Gastroesophageal sphincter (tissue), 4 donors: ENCODE data around the gene PLEKHG4B. TPM values are rescaled to one million over a fixed set of nuclear protein-coding genes. Genes with fewer than 3 reads are reported as not detected.
A peak's percentile ranks its signal among the peaks of the same experiment; 100 is the strongest.

Experiments
- ATAC-seq: fragments of 150-250 bp; one replicate; pipeline ENCODE4 v1.9.1; 2016; ENCODE audit warnings: mild to moderate bottlenecking, moderate library complexity
- H3K27ac ChIP-seq, 4 donors: fragments of 200-600 bp; sonication (generic) in 3 of 4; 1 replicate in 3 of 4; 2 replicates in 1 of 4; pipeline ENCODE4 v1.5.1; 2016 to 2019
- H3K27me3 ChIP-seq: fragments of 200-600 bp; sonication (generic); one replicate; pipeline ENCODE4 v1.5.1; 2019
- H3K36me3 ChIP-seq, 2 donors: fragments of 200-600 bp; sonication (generic); one replicate each; pipeline ENCODE4 v1.5.1; 2019; ENCODE audit warnings: control low read depth in 1 of 2
- H3K4me1 ChIP-seq, 3 donors: fragments of 200-600 bp; sonication (generic); 1 replicate in 2 of 3; 2 replicates in 1 of 3; pipeline ENCODE4 v1.5.1; 2016 to 2019; ENCODE audit warnings: control low read depth in 2 of 3
- H3K4me3 ChIP-seq, 2 donors: fragments of 200-600 bp; sonication (generic); one replicate each; pipeline ENCODE4 v1.5.1; 2019; ENCODE audit warnings: mild to moderate bottlenecking in 1 of 2, moderate library complexity in 1 of 2
- H3K9me3 ChIP-seq, 3 donors: fragments of 200-600 bp; sonication (generic); one replicate each; pipeline ENCODE4 v1.5.1; 2017 to 2019; ENCODE audit warnings: control low read depth in 2 of 3
- EP300 ChIP-seq: sonication (generic); formaldehyde crosslinking; IDR thresholded peaks from one replicate; pipeline ENCODE4 v1.6.1; 2017; ENCODE audit warnings: antibody characterized with exemption, mild to moderate bottlenecking
- POLR2A ChIP-seq, 2 donors: fragments of 450-650 bp; IDR thresholded peaks; one replicate each; pipeline ENCODE4 v1.6.1; 2017; ENCODE audit warnings: antibody characterized with exemption in 2 of 2, mild to moderate bottlenecking in 2 of 2, moderate library complexity in 1 of 2
- POLR2AphosphoS5 ChIP-seq: sonication (generic); formaldehyde crosslinking; IDR thresholded peaks from one replicate; pipeline ENCODE4 v1.6.1; 2017; ENCODE audit warnings: antibody characterized with exemption
- WGBS, 2 donors: methylation state at CpG; one replicate each; pipeline ENCODE4 v1.1.5; 2018; ENCODE audit warnings: low coverage in 1 of 2; 5-methylcytosine and 5-hydroxymethylcytosine counted together
- total RNA-seq, 4 donors: library from RNA; depleted of rRNA; stranded (reverse); fragments of >200 nt; gene quantifications; one replicate each; pipeline ENCODE4 v1.1.0, GENCODE V29; 2016
- TF ChIP-seq, protein P1 (sequence below), 4 experiments: fragments of 200-600 bp in 2 of 4; fragments of 450-650 bp in 2 of 4; sonication (generic) in 1 of 4; IDR thresholded peaks; one replicate each; pipeline ENCODE4 v1.5.1; 2017 to 2019; ENCODE audit warnings: antibody characterized with exemption in 4 of 4, mild to moderate bottlenecking in 2 of 4, moderate library complexity in 2 of 4

PLEKHG4B gene
- total RNA-seq, 4 donors from 2014 or later, result under 0.01 to 0.66 (median 0.15) TPM; not detected in 1

DNA sequence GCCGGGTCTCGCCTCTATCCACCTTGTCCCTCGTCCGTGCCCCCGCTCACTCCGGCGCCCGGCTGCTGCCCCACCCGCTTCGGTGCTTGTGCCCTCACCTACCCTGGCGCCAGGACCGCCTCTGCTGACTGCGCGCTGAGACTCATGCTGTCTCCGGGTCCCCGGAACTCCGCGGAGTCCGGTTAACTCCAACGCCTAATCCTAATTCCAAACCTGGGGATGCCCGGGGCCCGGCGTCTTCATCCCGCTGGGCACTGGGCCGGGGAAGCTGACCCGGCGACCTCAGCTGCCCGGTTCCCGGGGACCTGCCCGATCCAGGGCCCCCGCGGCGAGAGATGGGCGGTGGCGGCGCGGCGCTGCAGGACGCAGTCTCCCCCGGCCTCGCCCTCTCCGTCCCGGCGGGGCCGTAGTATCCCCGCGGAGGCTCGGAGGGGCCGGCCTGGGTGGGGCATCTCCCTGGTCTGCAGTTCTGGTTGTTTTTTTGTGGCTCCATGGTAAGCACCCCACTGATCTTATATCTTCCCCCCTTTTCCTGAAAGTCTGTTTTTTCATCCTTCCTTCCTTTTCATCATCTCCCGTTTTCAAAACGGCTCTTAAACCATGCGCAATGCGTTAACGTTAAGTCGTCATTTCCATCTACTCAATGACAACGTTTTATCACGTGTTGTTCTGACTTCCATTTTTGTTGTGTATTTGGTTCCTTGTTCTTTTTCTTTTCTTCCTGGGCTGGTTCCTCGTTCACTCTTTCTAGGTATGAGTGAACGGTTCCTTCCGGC lies 41.1 kb upstream of the PLEKHG4B start:
- H3K27ac ChIP-seq, result no peak overlapping the region
- ATAC-seq, result no peak
- no peak overlapping the region for H3K4me3 ChIP-seq
- no peaks in the 10 kb centered on the region for H3K36me3 ChIP-seq
- peaks cover 64% of the 10 kb centered on the region for H3K27me3 ChIP-seq
- H3K4me1 ChIP-seq, result peaks cover 0 to 19% (median 12%) of the 10 kb centered on the region in 3 donors
- H3K9me3 ChIP-seq, result no peaks in the 10 kb centered on the region
- TF ChIP-seq POLR2A (IDR thresholded peaks at IDR 0.05), result no peak
- WGBS, 2 donors, result 69 to 70% methylated on average over 21 to 24 of the region's 60 CpGs

DNA sequence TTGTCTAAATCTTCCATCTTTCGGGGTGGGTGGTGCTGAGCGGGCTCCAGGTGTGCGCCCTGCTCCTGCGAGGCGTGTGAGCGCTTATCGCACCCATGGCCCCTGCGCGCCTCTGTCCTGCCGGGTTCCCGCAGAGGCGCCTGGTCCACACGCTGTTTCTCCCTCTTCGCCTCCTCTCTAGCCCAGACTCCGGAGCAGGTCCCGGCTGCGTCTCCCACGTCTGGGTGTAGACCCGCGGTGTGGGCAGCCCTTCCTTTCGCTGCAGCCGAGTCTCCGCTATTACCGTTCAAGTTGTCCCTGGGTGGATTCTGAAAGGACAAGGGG lies 40.5 kb upstream of the PLEKHG4B start:
- TF ChIP-seq EP300 (no peak), POLR2A (IDR thresholded peaks at IDR 0.05) (no peak)
- peaks cover 0 to 19% (median 12%) of the 10 kb centered on the region in 3 donors for H3K4me1 ChIP-seq
- peaks cover 68% of the 10 kb centered on the region for H3K27me3 ChIP-seq
- no peaks in the 10 kb centered on the region for H3K9me3 ChIP-seq
- ATAC-seq, result no peak
- WGBS, 2 donors, result 67% methylated on average over 16 of the region's 24 CpGs; no CpG with 5 or more reads in 1 of the 2 donors
- H3K27ac ChIP-seq, result no peak overlapping the region
- H3K4me3 ChIP-seq, result no peak overlapping the region
- H3K36me3 ChIP-seq, result no peaks in the 10 kb centered on the region

DNA sequence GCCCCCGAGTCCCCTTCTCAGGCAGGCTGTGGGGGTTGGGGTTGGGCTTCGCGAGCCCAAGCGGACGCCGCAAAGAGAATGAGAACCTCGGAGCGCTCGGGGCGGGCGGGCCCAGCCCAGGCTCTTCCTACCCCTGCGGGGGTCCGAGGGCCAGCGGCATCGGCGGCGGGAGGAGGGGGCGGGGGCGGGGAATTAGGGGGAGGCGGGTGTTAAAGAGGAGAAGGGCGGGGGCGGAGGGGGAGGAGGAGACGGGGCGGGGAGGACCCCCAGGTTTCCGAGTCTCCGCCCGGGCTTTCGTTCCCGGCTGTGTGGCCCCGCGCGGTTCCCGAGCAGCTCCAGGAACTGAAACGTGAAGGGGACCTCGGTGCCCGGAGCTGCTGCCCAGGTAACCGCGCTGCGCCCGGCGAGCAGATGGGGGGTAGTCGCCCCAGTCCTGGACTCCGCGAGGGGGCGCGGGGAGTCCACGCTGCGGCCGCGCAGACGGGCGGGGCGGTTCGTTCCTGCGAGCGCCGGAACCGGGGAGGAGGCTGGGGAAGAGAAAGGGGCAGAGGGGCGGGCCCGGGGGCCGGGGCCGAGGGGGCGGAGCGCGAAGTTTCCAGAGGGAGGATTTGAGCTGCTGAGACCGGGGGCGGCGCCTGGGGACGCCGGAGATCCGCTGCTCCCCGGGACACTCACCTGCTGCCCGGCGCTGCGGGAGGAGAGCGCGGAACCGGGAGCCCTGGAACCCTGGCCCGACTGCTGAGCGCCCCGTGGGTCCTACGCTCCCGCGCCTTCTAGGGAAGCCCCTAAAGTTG lies 38.4 kb upstream of the PLEKHG4B start:
- ATAC-seq, result peak; percentile 64
- H3K36me3 ChIP-seq, result no peaks in the 10 kb centered on the region
- H3K27me3 ChIP-seq, result peaks cover 68% of the 10 kb centered on the region
- no peak for TF ChIP-seq POLR2A (IDR thresholded peaks at IDR 0.05)
- TF ChIP-seq, protein P1, sequence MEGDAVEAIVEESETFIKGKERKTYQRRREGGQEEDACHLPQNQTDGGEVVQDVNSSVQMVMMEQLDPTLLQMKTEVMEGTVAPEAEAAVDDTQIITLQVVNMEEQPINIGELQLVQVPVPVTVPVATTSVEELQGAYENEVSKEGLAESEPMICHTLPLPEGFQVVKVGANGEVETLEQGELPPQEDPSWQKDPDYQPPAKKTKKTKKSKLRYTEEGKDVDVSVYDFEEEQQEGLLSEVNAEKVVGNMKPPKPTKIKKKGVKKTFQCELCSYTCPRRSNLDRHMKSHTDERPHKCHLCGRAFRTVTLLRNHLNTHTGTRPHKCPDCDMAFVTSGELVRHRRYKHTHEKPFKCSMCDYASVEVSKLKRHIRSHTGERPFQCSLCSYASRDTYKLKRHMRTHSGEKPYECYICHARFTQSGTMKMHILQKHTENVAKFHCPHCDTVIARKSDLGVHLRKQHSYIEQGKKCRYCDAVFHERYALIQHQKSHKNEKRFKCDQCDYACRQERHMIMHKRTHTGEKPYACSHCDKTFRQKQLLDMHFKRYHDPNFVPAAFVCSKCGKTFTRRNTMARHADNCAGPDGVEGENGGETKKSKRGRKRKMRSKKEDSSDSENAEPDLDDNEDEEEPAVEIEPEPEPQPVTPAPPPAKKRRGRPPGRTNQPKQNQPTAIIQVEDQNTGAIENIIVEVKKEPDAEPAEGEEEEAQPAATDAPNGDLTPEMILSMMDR (IDR thresholded peaks at IDR 0.05), result peak in 1 of 4 experiments; percentile 51
- TF ChIP-seq POLR2AphosphoS5, result no peak
- TF ChIP-seq EP300, result no peak
- H3K9me3 ChIP-seq, result no peaks in the 10 kb centered on the region
- H3K4me1 ChIP-seq, result peaks cover 0 to 19% (median 12%) of the 10 kb centered on the region in 3 donors
- WGBS, 2 donors, result no CpG with 5 or more reads among the region's 84 CpGs
- H3K4me3 ChIP-seq, result peak overlapping the region; percentile 43 to 59
- H3K27ac ChIP-seq, result peak overlapping the region in 1 of 4 donors; percentile 69

DNA sequence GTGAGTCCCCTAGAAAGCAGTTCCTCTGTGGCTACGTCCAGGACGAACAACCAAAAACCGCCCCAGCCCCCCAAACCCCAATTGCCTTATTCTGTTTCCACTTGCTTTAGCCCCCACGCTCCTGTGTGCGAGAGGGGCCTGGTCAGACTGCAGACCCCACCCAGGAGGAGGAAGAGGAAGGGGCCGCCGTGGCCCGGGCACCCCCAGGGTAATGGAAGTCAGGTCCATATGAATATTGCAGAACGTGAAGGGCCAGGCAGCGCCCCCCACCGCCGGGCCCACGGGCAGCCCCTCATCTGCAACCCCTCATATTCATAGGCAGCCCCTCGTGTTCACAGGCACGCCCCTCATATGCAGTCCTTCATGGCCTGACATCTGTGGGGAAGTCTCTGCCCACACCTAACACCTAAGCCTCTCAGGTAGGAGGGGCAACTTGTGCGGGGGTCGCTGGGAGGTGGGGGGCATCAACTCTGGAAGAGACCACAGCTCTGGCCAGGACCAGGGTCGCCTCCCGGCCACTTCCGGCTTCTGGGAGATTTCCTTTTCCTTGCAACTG lies 37.7 kb upstream of the PLEKHG4B start:
- no peak for ATAC-seq
- H3K4me3 ChIP-seq, result peak overlapping the region; percentile 43 to 59
- TF ChIP-seq EP300, result no peak
- TF ChIP-seq, protein P1 (IDR thresholded peaks at IDR 0.05), result no peak
- no peak for TF ChIP-seq POLR2A (IDR thresholded peaks at IDR 0.05)
- TF ChIP-seq POLR2AphosphoS5, result no peak
- peaks cover 68% of the 10 kb centered on the region for H3K27me3 ChIP-seq
- H3K36me3 ChIP-seq, result no peaks in the 10 kb centered on the region
- peaks cover 0 to 19% (median 12%) of the 10 kb centered on the region in 3 donors for H3K4me1 ChIP-seq
- WGBS, 2 donors, result no CpG with 5 or more reads among the region's 20 CpGs
- no peaks in the 10 kb centered on the region for H3K9me3 ChIP-seq
- H3K27ac ChIP-seq, result no peak overlapping the region

DNA sequence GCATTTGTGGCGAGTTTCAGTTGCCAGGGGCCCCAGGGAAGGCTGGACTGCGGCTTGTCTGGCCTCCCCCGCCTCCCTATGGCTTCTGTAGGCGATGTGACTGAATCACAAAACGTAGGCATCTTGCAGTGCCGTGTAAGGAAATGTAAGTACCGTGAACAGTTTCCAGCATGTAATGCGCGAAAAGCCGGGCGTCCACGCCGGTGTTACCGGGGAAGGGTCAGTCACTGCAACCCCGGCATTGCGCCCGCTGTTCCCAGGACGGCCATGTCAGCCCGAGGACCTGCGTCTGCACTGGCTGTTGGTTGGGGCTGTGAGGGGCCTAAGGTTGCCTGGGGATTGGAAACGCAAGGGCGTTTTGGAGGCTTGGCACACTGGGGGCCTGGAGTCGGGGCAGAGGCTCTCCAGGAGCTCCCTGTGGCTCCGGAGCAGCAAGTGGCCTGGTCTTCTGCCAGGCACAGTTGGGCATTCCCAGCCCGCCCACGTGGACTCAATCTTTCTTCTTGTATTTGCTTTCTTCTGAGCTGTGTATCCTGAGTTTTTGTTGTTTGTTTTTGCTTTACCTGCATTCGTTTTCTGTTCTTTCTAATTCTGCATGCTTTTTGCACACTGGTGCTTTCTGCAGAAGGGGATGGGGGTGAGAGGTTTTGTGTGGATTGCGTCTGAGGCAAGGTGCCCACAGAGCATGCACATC lies 36.9 kb upstream of the PLEKHG4B start:
- Histone ChIP-seq H3K9me3 (no peaks in the 10 kb centered on the region), H3K36me3 (no peaks in the 10 kb centered on the region), H3K4me1 (peaks cover 0 to 19% (median 12%) of the 10 kb centered on the region in 3 donors), H3K4me3 (no peak overlapping the region), H3K27ac (no peak overlapping the region), H3K27me3 (peaks cover 68% of the 10 kb centered on the region)
- no peak for TF ChIP-seq EP300
- no peak for TF ChIP-seq POLR2AphosphoS5
- TF ChIP-seq, protein P1 (IDR thresholded peaks at IDR 0.05), result no peak
- TF ChIP-seq POLR2A (IDR thresholded peaks at IDR 0.05), result no peak
- no peak for ATAC-seq
- WGBS, 2 donors, result 86% methylated on average over 19 of the region's 28 CpGs; no CpG with 5 or more reads in 1 of the 2 donors
